Measurements from ENCODE around the gene MEN1. TPM values are rescaled to one million over a fixed set of nuclear protein-coding genes. Genes with fewer than 3 reads are reported as not detected.

MEN1 gene
- total and polyA plus RNA-seq, 9 of the 15 experiments (the other 6 are each of a cell fraction or from before 2014, with no cell fraction given) = 3.4 to 57.2 (median 19.3) TPM

- TF ChIP-seq CXXC5 (CRISPR knock-in tag; IDR thresholded peaks at IDR 0.05) = no peak
- TF ChIP-seq TFAP4 (CRISPR knock-in tag; IDR thresholded peaks at IDR 0.05; ENCODE audit: borderline replicate concordance) = peak; percentile 42; the same call in 1 of the 2 replicates
- no peak for TF ChIP-seq ZNF12 (CRISPR knock-in tag; IDR thresholded peaks at IDR 0.05)
- no peak for TF ChIP-seq GABPA (tag; conservative IDR thresholded peaks at IDR 0.05; ENCODE audit: low read depth)
- no peak for TF ChIP-seq NELFE (IDR thresholded peaks at IDR 0.05; ENCODE audit: insufficient read depth, insufficient read length)
- TF ChIP-seq ZNF668 (CRISPR knock-in tag; IDR thresholded peaks at IDR 0.05) = no peak
- no peak for TF ChIP-seq IRF1 (CRISPR knock-in tag; IDR thresholded peaks at IDR 0.05; ENCODE audit: borderline replicate concordance)
- TF ChIP-seq PRMT5 (CRISPR knock-in tag; IDR thresholded peaks at IDR 0.05) = no peak
- no peak for TF ChIP-seq ARNT (IDR thresholded peaks at IDR 0.05)
- TF ChIP-seq SMARCE1 (IDR thresholded peaks at IDR 0.05) = 0 out of 2 replicates have a peak, but pooled peaks have one; percentile 34
- no peak for TF ChIP-seq ZNF609 (CRISPR knock-in tag; IDR thresholded peaks at IDR 0.05; ENCODE audit: borderline replicate concordance)
- TF ChIP-seq RCOR1 (IDR thresholded peaks at IDR 0.05; ENCODE audit: borderline replicate concordance in 1 of 2, low read depth in 2 of 2, low read length in 2 of 2) = 0 out of 4 replicates have a peak, but pooled peaks of 1 of the 2 experiments have one; percentile 45
- no peak for TF ChIP-seq PCBP2 (IDR thresholded peaks at IDR 0.05; ENCODE audit: low read depth, low read length, poor library complexity, severe bottlenecking)
- no peak for TF ChIP-seq POLR2B (IDR thresholded peaks at IDR 0.05; ENCODE audit: low read depth, partially characterized antibody)
- no peak for TF ChIP-seq NUFIP1 (IDR thresholded peaks at IDR 0.05; ENCODE audit: partially characterized antibody)
- TF ChIP-seq KLF16 (IDR thresholded peaks at IDR 0.05) = 0 out of 2 replicates have a peak, but pooled peaks have one; percentile 41
- TF ChIP-seq MXD1 (CRISPR knock-in tag; IDR thresholded peaks at IDR 0.05; ENCODE audit: borderline replicate concordance, poor library complexity, severe bottlenecking) = no peak
These were observed 22.6 kb downstream of the MEN1 start (continued) for GRCh38 chr11:64787526-64788320.
